Measurements from ENCODE around the gene ANHX.
"Not testable (repeated sequence)": the region's sequence is repeated elsewhere in the genome, so short reads cannot be mapped to it uniquely, and the experiment has no call there.

The ANHX gene

DNA sequence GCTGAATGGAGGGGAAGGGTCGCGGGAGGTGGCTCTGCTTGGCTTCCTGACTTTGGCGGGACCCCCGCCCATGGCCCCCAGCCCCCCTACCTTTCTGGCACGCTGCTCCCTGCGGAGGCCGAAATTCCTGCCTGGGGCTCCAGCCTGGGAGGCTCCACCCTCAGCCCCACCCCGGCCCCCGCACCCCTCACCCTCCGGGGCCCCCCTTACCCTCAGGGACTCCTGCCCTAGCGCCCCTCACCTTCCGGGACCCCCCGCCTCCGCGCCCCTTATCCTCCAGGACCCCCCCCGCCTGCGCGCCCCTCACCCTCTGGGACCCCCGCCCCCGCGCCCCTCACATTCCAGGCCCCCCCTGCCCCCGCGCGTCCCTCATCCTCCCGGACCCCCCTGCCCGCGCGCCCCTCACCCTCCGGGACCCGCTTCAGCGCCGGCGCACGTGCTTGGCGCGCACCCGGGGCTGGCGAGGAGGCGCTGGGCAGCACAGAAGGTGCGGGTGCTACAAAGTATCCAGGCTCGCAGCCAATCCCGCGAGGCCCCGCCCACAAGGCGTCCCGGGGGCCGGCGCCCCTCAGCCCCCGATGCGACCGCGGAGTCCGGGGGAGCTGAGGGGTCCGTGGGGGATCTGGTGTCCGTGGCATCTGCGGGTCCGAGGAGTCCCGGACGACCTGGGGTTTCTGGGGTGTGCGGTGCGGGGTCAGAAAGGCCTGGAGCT is at the start of gene ANHX:
Gene ANHX (minus strand): TSS at position 477 of the 712 bp plus-strand sequence. CDS start 1,521 bp downstream, outside the sequence.
- intact Hi-C loops (cut with DNase I) = no loop called here
- peak in 1 of 10 donors; percentile 51 for DNase-seq

DNA sequence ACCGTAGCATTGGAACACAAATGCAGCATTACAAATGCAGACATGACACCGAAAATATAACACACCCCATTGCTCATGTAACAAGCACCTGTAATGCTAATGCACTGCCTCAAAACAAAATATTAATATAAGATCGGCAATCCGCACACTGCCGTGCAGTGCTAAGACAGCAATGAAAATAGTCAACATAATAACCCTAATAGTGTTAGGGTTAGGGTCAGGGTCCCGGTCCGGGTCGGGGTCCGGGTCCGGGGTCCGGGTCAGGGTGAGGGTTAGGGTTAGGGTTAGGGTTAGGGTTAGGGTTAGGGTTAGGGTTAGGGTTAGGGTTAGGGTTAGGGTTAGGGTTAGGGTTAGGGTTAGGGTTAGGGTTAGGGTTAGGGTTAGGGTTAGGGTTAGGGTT is 29.0 kb upstream of the ANHX start:
- intact Hi-C loops (cut with DNase I); DNase-seq: not testable (repeated sequence)

DNA sequence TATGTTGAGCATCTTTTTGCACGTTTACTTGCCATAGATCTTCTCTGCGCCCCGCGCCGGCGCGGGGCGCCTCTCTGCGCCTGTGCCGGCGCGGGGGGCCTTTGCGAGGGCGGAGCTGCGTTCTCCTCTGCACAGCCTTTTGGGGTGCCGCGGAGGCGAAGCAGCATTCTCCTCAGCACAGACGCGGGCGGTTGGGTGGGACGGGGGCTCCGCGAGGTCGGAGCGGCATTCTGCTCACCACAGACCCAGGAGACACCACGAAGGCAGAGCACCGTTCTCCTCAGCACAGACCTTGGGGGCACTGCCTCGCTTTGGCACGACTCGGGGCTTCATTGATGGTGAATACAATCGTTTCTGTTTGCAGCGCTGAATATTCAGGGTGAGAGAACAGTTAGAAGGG is 28.5 kb upstream of the ANHX start:
- DNase-seq = peak in 1 of 10 donors; percentile 29
- intact Hi-C loops (cut with DNase I) = no loop called here

DNA sequence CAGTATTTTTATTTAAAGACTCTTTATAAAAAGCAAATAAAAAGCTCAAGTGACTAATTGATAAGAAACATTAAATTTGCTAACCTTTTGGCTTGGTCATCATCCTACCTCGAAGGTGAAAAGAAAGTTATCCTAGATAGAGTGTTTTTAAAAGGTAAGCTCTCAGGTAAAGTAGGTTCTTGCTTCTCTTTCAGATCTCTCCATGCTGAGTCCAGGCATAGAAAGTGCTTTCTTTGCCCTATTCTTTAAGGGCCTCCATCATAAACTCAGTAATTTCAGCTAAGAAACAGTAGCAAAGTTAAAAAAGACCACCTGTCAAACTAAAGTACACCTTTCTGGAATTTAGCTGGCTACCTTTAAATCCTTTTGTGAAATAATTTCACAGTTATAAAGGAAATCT is 20.6 kb upstream of the ANHX start:
- intact Hi-C loops (cut with DNase I) = no loop called here
- DNase-seq = no peak

DNA sequence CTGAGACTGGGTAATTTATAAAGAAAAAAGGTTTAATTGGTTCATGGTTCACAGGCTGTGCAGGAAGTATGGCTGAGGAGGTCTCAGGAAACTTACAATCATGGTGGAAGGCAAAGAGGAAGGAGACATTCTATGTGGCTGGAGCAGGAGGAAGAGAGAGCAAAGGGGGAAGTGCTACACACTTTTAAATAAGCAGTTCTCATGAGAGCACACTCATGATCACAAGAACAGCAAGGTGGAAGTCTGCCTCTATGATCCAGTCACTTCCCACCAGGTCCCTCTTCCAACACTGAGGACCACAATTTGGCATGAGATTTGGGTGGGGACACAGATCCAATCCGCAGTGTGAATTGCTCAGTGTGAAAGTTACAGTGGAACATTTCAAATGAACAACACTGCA is 20.2 kb upstream of the ANHX start:
- DNase-seq; intact Hi-C loops (cut with DNase I): not testable (repeated sequence)

DNA sequence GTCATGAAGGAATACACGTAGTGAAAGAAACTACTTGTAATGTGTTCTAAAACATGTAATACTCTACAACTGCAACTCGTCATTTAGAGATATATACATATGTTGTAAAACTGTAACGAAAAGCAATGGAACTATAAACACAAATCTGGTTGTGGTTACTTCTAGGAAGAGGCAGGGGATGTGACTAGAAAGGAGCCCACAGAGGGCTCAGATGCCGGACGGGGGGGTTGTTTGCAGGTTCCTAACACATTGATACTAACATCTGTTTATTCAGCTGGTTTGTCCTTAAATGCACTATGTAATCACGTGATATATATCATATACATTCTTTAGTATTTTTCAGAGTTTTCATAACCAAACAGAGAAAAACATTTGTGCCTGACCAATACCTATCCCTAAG is 16.1 kb upstream of the ANHX start:
- intact Hi-C loops (cut with DNase I) = no loop called here
- DNase-seq = no peak

DNA sequence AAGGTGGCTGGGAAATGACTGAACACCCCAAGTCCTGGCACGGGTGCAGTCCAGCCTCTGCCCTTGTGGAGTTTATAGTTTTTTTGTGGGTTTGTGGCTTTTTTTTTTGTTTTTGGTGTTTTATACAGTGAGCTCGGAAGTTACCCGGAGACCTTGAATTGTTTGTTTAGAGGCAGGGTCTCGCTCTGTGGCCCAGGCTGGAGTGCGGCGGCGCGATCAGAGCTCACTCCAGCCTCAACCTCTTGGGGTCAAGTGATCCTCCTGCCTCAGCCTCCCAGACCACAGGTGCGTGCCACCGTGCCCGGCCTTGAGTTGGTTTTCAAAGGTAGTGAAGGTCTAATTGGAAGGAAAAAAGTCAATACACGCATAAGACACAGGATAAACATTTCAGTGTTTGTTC is 879 bp upstream of the ANHX start:
- intact Hi-C loops (cut with DNase I) = no loop called here
- peak in 1 of 10 donors; percentile 63 for DNase-seq

DNA sequence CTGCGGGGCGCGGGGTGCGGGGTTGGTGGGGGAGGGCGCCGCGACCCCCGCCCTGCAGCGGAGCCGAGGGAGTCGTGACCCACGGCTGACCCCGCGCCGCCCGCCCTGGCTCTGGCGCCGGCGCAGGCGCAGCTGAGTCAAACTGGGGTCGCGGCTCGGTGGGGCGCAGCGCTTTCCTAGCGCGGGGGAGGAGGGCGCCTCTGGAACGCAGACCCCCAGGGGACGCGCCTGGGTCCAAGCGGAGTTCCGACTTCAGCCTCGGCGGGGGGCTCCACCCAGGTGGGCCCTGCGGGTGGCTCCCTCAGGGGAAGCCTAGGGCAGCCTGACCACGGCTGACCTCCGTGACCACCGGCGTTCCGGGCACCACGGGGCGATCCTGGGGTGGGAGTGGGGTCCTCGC is 467 bp upstream of the ANHX start:
- peak in 1 of 10 donors; percentile 75 for DNase-seq
- intact Hi-C loops (cut with DNase I) = no loop called here

DNA sequence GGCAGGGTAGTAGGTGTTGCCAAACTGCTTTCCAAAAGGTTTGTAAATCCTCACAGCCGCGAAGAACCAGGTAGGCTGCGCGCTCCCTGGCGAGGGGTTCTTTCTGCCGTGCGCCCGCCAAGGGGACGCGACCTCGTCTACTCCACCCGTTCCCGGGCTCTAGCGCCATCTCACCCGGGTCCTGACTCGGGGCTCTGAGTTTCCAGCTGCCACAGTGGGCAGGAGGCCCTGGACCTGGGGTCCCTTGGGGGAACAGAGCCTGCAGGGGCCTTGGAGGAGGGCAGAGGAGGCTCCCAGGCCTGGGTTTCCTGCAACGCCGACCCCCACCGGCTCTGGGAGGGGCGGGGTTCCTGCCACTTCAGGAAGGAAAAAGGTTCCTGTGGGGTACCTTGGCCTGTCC is 706 bp downstream of the ANHX start:
- DNase-seq = peak in 1 of 10 donors; percentile 80
- intact Hi-C loops (cut with DNase I) = no loop called here

DNA sequence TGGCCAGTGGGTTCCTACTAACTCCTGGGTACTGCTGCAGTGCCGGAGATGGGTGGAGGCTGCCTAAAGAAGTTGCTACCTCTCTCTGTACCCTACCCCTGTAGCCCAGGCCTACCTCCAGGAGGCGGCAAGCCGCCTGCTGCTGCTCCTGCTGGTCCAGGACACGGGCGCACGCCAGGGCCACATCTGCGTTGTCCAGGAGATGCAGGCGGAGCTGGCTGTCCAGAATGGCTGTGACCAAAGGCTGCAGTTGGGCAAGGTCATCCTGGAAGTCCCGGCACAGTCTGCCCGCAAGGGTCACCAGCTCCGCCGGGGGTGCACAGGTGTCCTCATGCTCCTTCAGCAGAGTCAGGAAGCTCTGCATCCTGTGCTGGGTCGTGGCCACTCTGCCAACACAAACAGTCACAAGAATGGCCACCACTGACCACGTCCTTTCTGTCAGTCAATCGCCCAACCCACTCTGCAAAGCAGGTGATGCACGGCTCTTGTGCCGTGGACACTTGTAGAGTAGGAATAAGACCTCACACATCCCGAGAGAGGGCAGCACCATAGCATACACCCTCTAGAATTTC is 1.6 kb downstream of the ANHX start:
- peak in 1 of 10 donors; percentile 71 for DNase-seq
- intact Hi-C loops (cut with DNase I) = no loop called here

DNA sequence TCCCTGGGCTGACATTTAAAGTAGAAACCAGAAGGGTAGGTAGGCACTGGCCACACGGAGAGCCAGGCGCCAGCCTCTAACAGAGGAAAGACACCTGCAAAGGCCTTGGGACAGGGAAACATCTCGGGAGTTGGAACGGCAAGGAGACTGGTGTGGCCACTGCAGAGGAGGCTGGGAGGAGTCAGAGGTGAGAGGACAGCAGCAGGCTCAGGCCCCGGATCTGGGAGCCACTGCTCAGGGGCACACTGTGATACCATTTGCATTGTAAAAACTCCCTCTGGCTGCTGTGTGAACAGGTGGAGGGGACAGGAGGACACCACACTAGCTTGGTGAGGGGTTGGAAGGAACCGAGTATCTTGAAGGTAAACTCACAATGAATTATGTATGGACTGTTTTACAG is 2.7 kb downstream of the ANHX start:
- DNase-seq = no peak
- intact Hi-C loops (cut with DNase I) = no loop called here

DNA sequence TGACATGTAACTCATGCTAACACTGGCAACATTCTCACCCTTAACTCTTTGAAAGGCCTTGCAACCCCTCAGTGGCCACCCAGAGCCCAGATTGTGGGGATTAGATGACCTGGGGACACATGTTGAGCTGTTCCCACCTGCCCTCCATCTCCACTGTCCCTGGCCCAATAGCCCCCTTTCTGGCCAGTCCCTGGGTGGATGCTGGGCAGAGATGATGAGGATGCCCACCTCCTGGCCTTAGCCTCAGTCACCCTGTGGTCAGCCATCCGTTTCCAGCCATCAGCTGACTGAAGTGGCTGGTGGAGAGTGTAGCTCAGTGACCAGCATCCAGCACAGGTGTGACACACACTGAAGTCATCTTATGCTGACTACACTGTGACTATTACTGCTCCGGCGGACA is 4.7 kb downstream of the ANHX start:
- DNase-seq = no peak
- intact Hi-C loops (cut with DNase I) = no loop called here

DNA sequence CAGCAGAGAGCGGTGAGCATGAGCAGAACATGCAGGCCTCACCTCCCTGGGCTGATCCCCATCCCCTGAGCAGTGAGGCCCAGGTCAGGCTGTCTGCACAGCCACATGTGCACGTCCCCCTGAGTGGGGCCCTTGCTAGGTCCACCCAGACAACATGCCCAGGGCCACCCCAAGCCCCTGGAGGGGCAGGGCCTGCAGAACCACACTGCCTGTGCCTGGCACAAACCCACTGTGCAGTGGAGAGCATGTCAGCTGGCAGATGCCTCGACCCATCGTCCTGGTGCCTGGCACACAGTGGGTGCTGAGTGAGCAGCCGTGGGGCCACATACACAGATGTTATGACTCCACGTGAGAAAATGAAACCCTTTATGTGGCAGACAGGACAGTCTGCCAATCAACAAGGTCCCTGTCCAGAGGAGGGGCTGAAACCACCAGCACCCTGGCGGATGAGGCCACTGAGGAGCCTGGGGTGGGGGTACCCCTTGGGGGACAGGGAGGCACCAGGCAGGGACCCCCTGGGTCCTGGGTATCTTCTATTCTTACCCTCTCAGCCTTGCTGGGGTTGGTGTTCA is 8.3 kb downstream of the ANHX start:
- intact Hi-C loops (cut with DNase I) = no loop called here

DNA sequence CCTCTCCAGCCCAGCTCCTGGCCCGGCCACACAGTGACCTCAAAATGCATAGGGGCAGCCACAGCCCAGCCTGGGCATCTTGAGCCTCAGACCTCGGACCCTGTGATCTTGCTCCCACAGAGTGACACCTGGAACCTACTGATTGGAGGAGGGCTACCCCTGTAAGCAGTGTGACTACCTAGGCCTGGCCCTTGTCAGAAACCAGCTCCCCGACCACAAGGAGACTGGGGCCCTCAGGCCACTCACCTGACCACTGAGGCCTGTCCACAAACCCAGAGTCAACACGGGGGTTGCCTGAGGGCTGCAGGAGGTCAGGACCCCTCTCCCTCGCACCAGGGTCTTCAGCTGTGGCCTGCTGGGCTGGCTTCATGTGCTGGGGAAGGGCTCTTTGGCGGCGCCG is 9.0 kb downstream of the ANHX start:
- DNase-seq = no peak
- intact Hi-C loops (cut with DNase I) = no loop called here

More for the DNA sequence above, 8.3 kb downstream of the ANHX start:
- no peak for DNase-seq

DNA sequence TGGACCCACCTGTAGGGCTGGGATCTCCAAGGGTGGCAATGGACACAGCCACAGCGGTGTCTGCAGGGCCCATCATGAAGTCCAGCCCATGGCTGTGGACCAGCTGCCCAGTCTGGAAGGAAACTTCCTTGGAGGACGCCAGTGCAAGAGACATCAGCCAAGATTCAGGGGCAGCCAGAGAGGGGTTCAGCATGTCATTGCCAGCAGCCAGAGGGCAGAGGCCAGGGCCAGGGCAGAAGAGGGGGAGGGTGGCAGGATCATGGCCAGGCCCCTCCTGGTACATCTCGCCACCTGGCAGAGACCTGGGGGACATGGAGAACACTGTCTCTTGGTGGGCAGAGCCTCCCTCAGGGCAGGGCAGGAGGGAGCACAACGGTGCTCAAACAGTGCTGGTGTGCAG is 10.2 kb downstream of the ANHX start:
- intact Hi-C loops (cut with DNase I) = no loop called here
- DNase-seq = no peak

DNA sequence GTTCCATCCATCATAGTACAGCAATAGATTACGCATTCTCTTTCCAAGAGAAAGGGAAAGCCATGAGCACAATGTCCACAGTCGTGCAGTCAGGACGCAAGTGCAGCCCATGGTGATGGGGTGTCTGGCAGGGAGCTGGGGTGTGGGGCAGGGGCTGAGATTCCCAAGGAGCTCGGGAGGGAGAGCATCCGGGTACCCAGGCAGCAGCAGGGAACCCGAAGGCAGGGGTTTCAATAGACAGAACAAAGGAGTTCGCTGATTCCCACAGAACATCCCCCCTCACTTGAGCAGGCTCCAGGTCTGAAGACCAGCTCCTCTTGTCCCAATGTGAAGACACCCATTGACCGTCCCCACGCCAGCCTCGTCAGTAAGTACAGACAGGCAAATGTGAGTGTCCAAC is 13.5 kb downstream of the ANHX start:
- intact Hi-C loops (cut with DNase I) = no loop called here

DNA sequence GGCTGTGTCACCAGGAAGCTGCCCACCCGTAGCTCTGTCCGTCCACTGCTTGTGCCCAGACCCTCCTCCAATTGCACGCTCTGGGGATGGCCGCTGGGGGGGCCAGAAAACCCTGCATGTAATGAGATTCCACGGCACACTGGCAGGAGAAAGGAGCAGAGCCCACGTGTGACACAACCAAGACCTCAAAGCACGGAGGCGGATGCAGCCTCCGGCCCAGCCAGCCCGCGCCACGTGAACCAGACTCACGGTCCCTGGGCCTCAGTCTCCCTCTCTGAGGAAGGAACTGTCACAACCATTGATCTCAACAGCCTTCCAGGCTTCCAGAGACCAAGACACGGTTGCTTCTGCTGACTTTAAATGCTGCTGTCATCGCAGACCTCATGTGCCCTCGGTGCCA is 14.4 kb downstream of the ANHX start:
- no peak for DNase-seq
- intact Hi-C loops (cut with DNase I) = no loop called here

More for the DNA sequence above, 13.5 kb downstream of the ANHX start:
- no peak for DNase-seq

DNA sequence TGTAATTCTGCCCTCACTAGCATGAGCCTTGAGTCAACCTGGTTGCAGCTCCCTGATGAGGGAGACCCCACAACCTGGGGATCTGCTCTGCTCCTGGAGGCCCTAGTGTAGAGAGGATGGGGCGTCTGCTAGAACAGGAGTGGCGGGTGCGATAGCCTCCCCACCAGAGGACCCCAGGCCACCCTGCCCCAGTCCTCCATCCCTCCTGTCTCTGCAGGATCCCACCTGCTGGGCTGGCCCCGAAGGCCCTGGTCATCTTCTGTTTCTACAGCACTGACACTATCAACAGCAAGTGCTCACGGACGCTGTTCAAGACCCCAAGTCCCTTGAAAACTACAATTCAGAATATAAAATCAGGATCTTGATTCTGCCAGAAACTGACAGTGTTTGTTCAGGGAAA is 15.2 kb downstream of the ANHX start:
- DNase-seq = no peak
- intact Hi-C loops (cut with DNase I) = no loop called here

DNA sequence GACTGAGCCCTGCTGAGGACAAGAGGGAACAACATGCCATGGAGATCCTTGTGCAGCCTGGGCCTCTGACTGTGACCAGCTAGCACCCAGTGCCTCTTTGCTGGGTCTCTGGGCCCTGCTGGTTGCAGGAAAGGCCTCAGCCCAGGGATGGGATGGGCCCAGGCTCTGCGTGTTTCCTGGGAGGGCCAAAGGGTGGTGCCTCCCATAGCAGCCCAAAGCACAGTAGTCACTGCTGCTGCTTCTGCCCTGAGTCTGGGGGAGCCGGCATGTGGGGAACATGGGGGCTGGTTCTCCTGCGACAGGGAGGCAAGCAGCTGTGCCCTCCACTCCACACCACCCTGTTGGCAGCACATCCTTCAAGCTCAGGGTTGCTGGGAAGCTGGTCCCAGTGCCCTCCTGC is 18.5 kb downstream of the ANHX start:
- intact Hi-C loops (cut with DNase I) = no loop called here

DNA sequence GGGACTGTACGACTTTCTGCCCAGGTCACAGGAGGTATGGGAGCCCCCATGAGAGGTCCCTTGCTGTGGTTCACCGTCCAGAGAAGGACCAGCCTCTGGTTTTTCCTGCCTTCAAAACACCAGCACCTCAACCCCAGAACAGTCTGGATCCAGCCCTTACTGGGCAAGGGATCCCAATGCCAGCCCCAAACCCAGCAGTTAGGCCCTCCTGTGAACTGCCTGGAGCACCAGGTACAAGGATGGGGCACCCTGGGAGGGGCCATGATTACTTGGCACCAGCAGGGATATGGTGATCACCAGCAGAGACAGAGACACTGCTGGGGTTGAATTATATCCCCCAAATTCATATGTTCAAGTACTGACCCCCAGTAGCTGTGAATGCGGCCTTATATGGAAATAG is 20.0 kb downstream of the ANHX start:
- DNase-seq = no peak
- intact Hi-C loops (cut with DNase I) = no loop called here

More for the DNA sequence above, 18.5 kb downstream of the ANHX start:
- peak in 1 of 10 donors; percentile 77 for DNase-seq

DNA sequence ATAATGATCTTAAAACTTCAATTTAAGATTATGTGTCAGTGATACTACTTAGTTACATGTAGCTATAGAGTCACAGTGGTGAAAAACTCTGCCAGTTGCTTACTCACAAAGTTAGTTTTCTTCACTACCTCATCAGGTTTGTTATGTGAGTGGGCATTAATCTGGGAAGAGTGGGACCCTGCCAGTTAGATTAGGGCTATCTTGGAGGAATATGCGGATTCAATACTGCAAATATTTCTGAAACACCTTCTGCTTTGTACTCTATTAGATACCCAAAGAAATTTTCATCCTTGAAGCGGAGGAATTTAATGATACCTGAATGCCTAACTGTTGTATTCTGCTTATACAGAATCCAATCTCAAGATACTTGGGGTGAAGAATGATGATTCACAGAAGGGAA is 29.3 kb downstream of the ANHX start:
- intact Hi-C loops (cut with DNase I) = no loop called here
- DNase-seq = no peak

DNA sequence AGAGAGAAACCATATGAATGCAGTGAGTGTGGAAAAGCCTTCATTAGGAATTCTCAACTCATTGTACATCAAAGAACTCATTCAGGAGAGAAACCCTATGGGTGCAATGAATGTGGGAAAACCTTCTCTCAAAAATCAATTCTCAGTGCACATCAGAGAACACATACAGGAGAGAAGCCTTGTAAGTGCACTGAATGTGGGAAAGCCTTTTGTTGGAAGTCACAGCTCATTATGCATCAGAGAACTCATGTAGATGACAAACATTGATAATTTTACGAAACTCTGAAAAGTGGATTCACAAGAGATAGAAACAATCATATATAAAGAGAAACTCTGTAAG is 31.4 kb downstream of the ANHX start:
- DNase-seq = no peak
- intact Hi-C loops (cut with DNase I) = no loop called here

Data from posterior cingulate gyrus (tissue), 11 donors.